ENCODE measurements around the gene RAB44. TPM values are rescaled to one million over a fixed set of nuclear protein-coding genes. Genes with fewer than 3 reads are reported as not detected.

The RAB44 gene
- total RNA-seq, 1 experiment from 2014 or later = not detected

GRCh38 chr6:36686668-36687513 lies 10.7 kb upstream of the RAB44 start:
- no peak overlapping the region for H3K4me3 ChIP-seq (ENCODE audit: low read depth, low read length)
- CTCF ChIA-PET = no interaction called here
- POLR2A ChIA-PET = no interaction called here
- intact Hi-C loops (cut with micrococcal nuclease; ENCODE audit: unreplicated experiment) = loop anchor here (10.0 kb wide), 1 partner anchor 68 kb away; no protein-coding TSS in a partner anchor
- H3K36me3 Mint-ChIP-seq (ENCODE audit: insufficient read depth, unreplicated experiment) = peaks cover 5% of the 10 kb centered on the region
- no peaks in the 10 kb centered on the region for H3K9me3 Mint-ChIP-seq (ENCODE audit: unreplicated experiment)
- peaks cover 6% of the 10 kb centered on the region for H3K4me1 Mint-ChIP-seq (ENCODE audit: low read depth, unreplicated experiment)
- no peak for DNase-seq
- H3K4me1 ChIP-seq = peaks cover 23% of the 10 kb centered on the region
- TF ChIP-seq CTCF (IDR thresholded peaks at IDR 0.05; ENCODE audit: insufficient read depth in 1 of 2, low read depth in 1 of 2, low read length in 1 of 2, severe bottlenecking in 1 of 2, unreplicated experiment in 1 of 2) = no peak
- no peaks in the 10 kb centered on the region; the same call in 1 of the 2 replicates for H3K27me3 ChIP-seq (replicated peaks; ENCODE audit: control insufficient read depth, insufficient read depth, low read length)
- no TSS peak for BruUV-seq (replicated peaks)
- H3K27me3 Mint-ChIP-seq (ENCODE audit: insufficient read depth, unreplicated experiment) = no peaks in the 10 kb centered on the region
- H3K27ac Mint-ChIP-seq (ENCODE audit: unreplicated experiment) = no peak overlapping the region
- H3K4me3 Mint-ChIP-seq (ENCODE audit: unreplicated experiment) = no peak overlapping the region
- H3K36me3 ChIP-seq (ENCODE audit: control insufficient read depth, insufficient read depth, low read length) = no peaks in the 10 kb centered on the region
- H3K9me3 ChIP-seq = no peaks in the 10 kb centered on the region

GRCh38 chr6:36688063-36688738 lies 9.4 kb upstream of the RAB44 start:
- no peak overlapping the region for H3K27ac Mint-ChIP-seq (ENCODE audit: unreplicated experiment)
- intact Hi-C loops (cut with micrococcal nuclease; ENCODE audit: unreplicated experiment) = loop anchor here (10.0 kb wide), 1 partner anchor 67 kb away; no protein-coding TSS in a partner anchor
- no peak for DNase-seq
- ChIA-PET CTCF (no interaction called here), POLR2A (no interaction called here)
- Histone ChIP-seq H3K4me3 (ENCODE audit: low read depth, low read length) (no peak overlapping the region), H3K9me3 (no peaks in the 10 kb centered on the region), H3K36me3 (ENCODE audit: control insufficient read depth, insufficient read depth, low read length) (no peaks in the 10 kb centered on the region), H3K27me3 (replicated peaks; ENCODE audit: control insufficient read depth, insufficient read depth, low read length) (no peaks in the 10 kb centered on the region; the same call in 1 of the 2 replicates), H3K4me1 (peaks cover 17% of the 10 kb centered on the region; the same call in 1 of the 2 replicates)
- no peaks in the 10 kb centered on the region for H3K27me3 Mint-ChIP-seq (ENCODE audit: insufficient read depth, unreplicated experiment)
- TF ChIP-seq CTCF (IDR thresholded peaks at IDR 0.05; ENCODE audit: insufficient read depth in 1 of 2, low read depth in 1 of 2, low read length in 1 of 2, severe bottlenecking in 1 of 2, unreplicated experiment in 1 of 2) = no peak
- H3K9me3 Mint-ChIP-seq (ENCODE audit: unreplicated experiment) = no peaks in the 10 kb centered on the region
- no peak overlapping the region for H3K4me3 Mint-ChIP-seq (ENCODE audit: unreplicated experiment)
- no peaks in the 10 kb centered on the region for H3K36me3 Mint-ChIP-seq (ENCODE audit: insufficient read depth, unreplicated experiment)
- H3K4me1 Mint-ChIP-seq (ENCODE audit: low read depth, unreplicated experiment) = no peaks in the 10 kb centered on the region
- no TSS peak for BruUV-seq (replicated peaks)

GRCh38 chr6:36688739-36689075 lies 8.9 kb upstream of the RAB44 start:
- ChIA-PET CTCF (no interaction called here), POLR2A (no interaction called here)
- Mint-ChIP-seq H3K4me1 (ENCODE audit: low read depth, unreplicated experiment) (no peaks in the 10 kb centered on the region), H3K36me3 (ENCODE audit: insufficient read depth, unreplicated experiment) (no peaks in the 10 kb centered on the region), H3K27me3 (ENCODE audit: insufficient read depth, unreplicated experiment) (peaks cover 3% of the 10 kb centered on the region), H3K4me3 (ENCODE audit: unreplicated experiment) (no peak overlapping the region), H3K27ac (ENCODE audit: unreplicated experiment) (no peak overlapping the region), H3K9me3 (ENCODE audit: unreplicated experiment) (no peaks in the 10 kb centered on the region)
- Histone ChIP-seq H3K4me3 (ENCODE audit: low read depth, low read length) (no peak overlapping the region), H3K4me1 (peaks cover 15% of the 10 kb centered on the region; the same call in 1 of the 2 replicates), H3K27me3 (replicated peaks; ENCODE audit: control insufficient read depth, insufficient read depth, low read length) (no peaks in the 10 kb centered on the region; the same call in 1 of the 2 replicates), H3K9me3 (no peaks in the 10 kb centered on the region), H3K36me3 (ENCODE audit: control insufficient read depth, insufficient read depth, low read length) (no peaks in the 10 kb centered on the region)
- TF ChIP-seq CTCF (IDR thresholded peaks at IDR 0.05; ENCODE audit: insufficient read depth in 1 of 2, low read depth in 1 of 2, low read length in 1 of 2, severe bottlenecking in 1 of 2, unreplicated experiment in 1 of 2) = no peak
- BruUV-seq (replicated peaks) = no TSS peak
- DNase-seq = no peak
- intact Hi-C loops (cut with micrococcal nuclease; ENCODE audit: unreplicated experiment) = loop anchor here (10.0 kb wide), 1 partner anchor 66 kb away; no protein-coding TSS in a partner anchor
